22Rv1 (cell line): ENCODE measurements around the gene SLC39A11.

Source experiments
- H3K27ac ChIP-seq: fragments of 450-650 bp; 2 replicates; pipeline ENCODE4 v1.5.1; 2017
- ZFX ChIP-seq: fragments of 450-650 bp; IDR thresholded peaks from 2 replicates; pipeline ENCODE4 v1.6.1; 2017; ENCODE audit warnings: antibody characterized with exemption, borderline replicate concordance
- TF ChIP-seq, protein P1 (sequence below): fragments of 450-650 bp; IDR thresholded peaks from 2 replicates; pipeline ENCODE4 v1.5.1; 2017; ENCODE audit warnings: mild to moderate bottlenecking

The SLC39A11 gene

DNA sequence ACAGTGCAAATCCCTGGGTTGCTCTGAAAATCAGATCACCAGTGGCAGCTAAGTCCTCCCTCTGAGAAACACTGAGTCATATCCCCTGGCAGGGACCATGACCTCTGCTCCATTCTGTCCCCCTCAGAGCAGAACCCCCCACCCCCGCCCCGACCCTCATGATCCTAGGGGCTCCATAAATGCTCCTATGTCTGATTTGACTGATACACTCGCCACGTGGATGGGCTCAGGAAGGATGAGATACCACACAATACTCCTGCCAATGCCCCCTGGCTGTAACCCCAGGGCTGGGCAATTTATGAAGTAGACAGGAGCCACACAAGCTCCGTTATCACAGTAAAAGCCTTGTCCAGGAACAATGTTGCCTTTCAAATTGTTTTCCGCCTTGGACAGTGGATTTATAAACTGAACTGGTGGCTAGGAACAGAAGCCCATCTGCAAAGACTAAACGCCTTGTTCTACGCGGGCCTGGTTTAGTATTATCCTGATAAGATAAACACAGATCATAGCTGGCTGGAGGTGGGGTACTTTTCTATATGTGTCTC, 394.8 kb downstream of the SLC39A11 start:
- no peak overlapping the region for H3K27ac ChIP-seq
- no peak for TF ChIP-seq ZFX
- TF ChIP-seq, protein P1, sequence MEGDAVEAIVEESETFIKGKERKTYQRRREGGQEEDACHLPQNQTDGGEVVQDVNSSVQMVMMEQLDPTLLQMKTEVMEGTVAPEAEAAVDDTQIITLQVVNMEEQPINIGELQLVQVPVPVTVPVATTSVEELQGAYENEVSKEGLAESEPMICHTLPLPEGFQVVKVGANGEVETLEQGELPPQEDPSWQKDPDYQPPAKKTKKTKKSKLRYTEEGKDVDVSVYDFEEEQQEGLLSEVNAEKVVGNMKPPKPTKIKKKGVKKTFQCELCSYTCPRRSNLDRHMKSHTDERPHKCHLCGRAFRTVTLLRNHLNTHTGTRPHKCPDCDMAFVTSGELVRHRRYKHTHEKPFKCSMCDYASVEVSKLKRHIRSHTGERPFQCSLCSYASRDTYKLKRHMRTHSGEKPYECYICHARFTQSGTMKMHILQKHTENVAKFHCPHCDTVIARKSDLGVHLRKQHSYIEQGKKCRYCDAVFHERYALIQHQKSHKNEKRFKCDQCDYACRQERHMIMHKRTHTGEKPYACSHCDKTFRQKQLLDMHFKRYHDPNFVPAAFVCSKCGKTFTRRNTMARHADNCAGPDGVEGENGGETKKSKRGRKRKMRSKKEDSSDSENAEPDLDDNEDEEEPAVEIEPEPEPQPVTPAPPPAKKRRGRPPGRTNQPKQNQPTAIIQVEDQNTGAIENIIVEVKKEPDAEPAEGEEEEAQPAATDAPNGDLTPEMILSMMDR = no peak

DNA sequence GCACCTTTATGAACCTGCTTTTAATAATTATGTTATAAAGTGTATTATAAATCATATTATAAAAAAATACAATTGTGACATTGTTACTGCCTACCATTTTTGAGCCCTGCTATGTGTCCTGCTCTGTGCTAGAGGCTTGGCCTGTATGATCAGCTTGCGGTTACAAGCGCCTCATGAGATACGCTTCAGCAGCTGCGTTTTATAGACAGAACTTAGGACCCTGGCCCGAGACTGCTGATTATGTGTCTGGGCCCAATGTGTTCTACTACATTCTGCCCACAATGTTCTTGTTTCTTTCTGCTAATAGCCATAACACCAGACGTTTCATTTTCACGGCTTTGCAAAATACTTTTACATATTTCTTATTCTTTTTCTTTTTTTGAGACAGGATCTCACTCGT, 395.8 kb downstream of the SLC39A11 start:
- TF ChIP-seq ZFX = no peak
- TF ChIP-seq, protein P1 = no peak
- H3K27ac ChIP-seq = no peak overlapping the region

DNA sequence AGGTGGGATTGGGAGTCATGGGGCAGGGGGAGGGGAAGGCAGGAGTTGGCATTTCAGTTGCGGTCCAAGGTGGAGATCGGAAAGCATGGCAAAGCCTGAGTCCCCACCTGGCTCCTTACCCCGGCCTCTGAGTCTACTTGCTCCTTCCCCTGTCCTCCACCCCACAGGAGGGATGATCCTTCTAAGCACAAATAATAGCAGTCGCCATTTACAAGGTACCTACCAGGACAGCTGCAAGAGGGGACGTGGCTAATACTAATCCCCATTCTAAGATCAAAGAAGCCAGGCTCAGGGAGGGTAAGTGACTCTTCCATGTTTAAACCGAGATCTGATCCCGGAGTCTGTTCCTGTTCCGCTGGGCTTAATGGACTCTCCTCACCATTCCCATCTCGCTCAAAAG, 396.3 kb downstream of the SLC39A11 start:
- TF ChIP-seq ZFX = no peak
- TF ChIP-seq, protein P1 = no peak

DNA sequence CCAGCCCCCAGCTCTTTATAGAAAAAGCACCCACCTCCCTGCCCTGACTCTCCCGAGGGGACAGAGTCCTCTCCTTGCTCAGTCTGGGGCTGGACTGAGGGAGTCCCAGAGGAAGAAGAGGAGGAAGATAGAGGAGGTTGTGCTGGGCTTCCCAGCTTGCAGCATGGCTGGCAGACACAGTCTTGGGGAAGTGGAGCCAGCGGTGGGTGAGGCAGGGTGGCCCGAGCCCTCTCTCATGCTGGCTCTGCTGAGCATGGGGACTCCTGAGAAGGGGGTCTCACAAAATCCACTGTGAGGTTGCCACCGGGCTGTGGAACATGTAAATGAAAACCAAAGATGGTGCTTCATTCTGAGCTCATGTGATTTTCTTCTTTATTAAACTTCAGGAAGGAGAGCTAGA, 398.5 kb downstream of the SLC39A11 start:
- H3K27ac ChIP-seq = no peak overlapping the region
- TF ChIP-seq, protein P1 = no peak
- TF ChIP-seq ZFX = no peak

More for the DNA sequence above, 396.3 kb downstream of the SLC39A11 start:
- no peak overlapping the region for H3K27ac ChIP-seq

DNA sequence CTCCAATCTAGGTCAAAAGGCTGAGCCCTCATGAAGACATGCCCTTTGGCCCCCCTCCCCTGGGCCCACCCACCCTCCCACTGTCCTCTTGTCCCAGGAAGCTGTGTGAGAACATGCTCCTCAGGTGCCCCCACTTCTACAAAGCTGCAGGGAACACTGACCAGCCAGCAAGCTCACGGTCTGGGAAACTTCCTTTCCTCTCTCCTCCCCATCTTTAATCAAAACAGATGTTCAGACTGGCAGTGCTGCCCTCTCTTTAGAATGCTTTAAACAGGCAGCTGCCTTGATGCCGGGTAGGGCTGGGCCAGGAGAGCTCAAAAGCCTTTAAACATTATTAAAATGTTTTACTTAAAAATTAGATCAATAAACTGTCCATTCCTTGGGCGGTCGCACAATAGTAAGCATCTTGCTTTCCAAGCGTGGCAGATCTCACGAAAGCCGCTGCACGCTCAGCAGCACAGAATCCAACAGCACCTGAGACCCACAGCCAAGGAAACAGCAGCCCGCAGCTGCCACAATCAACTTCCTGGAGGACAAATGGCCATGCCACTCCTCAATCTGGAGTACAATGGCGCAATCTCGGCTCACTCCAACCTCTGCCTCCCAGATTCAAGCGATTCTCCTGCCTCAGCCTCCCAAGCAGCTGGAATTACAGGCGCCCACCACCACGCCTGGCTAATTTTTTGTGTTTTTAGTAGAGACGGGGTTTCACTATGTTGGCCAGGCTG, 399.2 kb downstream of the SLC39A11 start:
- TF ChIP-seq ZFX = no peak
- TF ChIP-seq, protein P1 = no peak
- no peak overlapping the region for H3K27ac ChIP-seq

DNA sequence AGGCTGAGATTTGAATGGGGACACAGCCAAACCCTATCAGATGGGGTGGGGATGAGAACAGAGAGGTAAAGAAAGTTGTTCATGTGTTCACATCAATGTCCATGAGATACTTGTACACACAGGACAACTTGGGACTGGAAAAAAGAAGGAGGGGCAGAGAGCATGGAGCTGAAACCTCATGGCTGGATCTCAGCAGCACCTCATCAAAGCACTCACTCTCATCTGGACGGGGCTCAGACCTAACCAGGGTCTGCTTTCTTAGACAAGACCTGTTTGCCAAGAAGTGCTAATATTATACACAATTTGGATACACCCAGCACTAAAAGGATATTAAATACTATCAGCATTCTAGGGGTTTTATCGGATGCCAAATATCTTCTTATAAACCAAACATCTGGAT, 399.8 kb downstream of the SLC39A11 start:
- H3K27ac ChIP-seq = no peak overlapping the region
- TF ChIP-seq, protein P1 = no peak
- TF ChIP-seq ZFX = no peak

DNA sequence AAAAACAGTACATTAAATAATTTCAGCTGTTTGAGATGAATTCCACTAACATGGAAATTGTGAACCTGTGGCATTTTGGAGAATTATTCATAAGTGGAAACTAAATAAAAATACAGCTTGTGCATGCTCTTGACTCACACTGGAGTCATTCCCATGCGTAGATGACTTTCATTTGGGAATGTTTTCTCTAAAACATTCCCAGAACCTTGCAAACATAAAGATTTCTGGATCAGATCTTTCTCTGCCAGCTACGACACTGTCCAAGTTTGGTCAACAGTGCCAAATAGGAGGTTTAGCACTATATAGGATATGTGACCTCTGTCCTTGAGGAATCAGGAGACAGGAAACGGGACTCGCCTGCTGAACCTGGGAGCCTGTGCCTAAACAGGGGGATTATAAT, 400.9 kb downstream of the SLC39A11 start:
- H3K27ac ChIP-seq = no peak overlapping the region
- TF ChIP-seq, protein P1 = no peak
- TF ChIP-seq ZFX = no peak
